Esophagus muscularis mucosa (tissue), 4 donors: ENCODE measurements around the gene CDHR3. TPM values are rescaled to one million over a fixed set of nuclear protein-coding genes. Genes with fewer than 3 reads are reported as not detected.

Source experiments
- DNase-seq: peaks from one replicate; pipeline ENCODE4 v3.0.0-alpha.2; 2017; ENCODE audit errors: extremely low spot score
- H3K27ac ChIP-seq, 4 donors: fragments of 200-600 bp; sonication (generic); replicated peaks in 1 of 4; 1 replicate in 3 of 4; 2 replicates in 1 of 4; pipeline ENCODE4 v1.5.1; 2016 to 2019; ENCODE audit warnings: mild to moderate bottlenecking in 1 of 4
- H3K27me3 ChIP-seq, 4 donors: fragments of 200-600 bp; sonication (generic); one replicate each; pipeline versions ENCODE4 v1.5.1 to v1.6.0; 2016 to 2019
- H3K36me3 ChIP-seq, 4 donors: fragments of 200-600 bp; sonication (generic); one replicate each; pipeline ENCODE4 v1.5.1; 2016 to 2019
- H3K4me1 ChIP-seq, 4 donors: fragments of 200-600 bp; sonication (generic); one replicate each; pipeline ENCODE4 v1.5.1; 2016 to 2019
- H3K4me3 ChIP-seq, 4 donors: fragments of 200-600 bp; sonication (generic); 1 replicate in 2 of 4; 2 replicates in 2 of 4; pipeline ENCODE4 v1.5.1; 2016 to 2019; ENCODE audit warnings: mild to moderate bottlenecking in 4 of 4, moderate library complexity in 1 of 4
- H3K9me3 ChIP-seq, 4 donors: fragments of 200-600 bp; sonication (generic); 1 replicate in 3 of 4; 2 replicates in 1 of 4; pipeline ENCODE4 v1.5.1; 2016 to 2019
- EP300 ChIP-seq: sonication (generic); formaldehyde crosslinking; IDR thresholded peaks from one replicate; pipeline ENCODE4 v1.6.1; 2017; ENCODE audit warnings: antibody characterized with exemption
- POLR2A ChIP-seq: fragments of 450-650 bp; IDR thresholded peaks from one replicate; pipeline ENCODE4 v1.6.1; 2017; ENCODE audit warnings: antibody characterized with exemption, moderate library complexity, mild to moderate bottlenecking, low read depth
- POLR2AphosphoS5 ChIP-seq, 2 donors: sonication (generic); formaldehyde crosslinking; IDR thresholded peaks; one replicate each; pipeline ENCODE4 v1.6.1; 2017; ENCODE audit warnings: antibody characterized with exemption in 2 of 2
- WGBS: methylation state at CpG from one replicate; pipeline ENCODE4 v1.1.5; 2018; 5-methylcytosine and 5-hydroxymethylcytosine counted together
- intact Hi-C: fragments of 100-400 bp; cut with DNase I; formaldehyde crosslinking; loops from one replicate; pipeline ENCODE4 v1.15.1; 2023
- total RNA-seq, 4 donors: library from RNA; depleted of rRNA; stranded (reverse); fragments of >200 nt; gene quantifications; one replicate each; pipeline versions ENCODE4 v1.1.0 to v1.2.1, GENCODE V29; 2016
- TF ChIP-seq, protein P1 (sequence below), 3 experiments: fragments of 200-600 bp in 2 of 3; fragments of 450-650 bp in 1 of 3; sonication (generic) in 2 of 3; IDR thresholded peaks; one replicate each; pipeline ENCODE4 v1.5.1; 2017 to 2019; ENCODE audit warnings: antibody characterized with exemption in 3 of 3, mild to moderate bottlenecking in 2 of 3, moderate library complexity in 1 of 3

CDHR3 gene
- total RNA-seq, 4 donors from 2014 or later: 7.8 to 41.1 (median 21.2) TPM

- WGBS: 92% methylated on average over 3 of the region's 3 CpGs
- DNase-seq: no peak
- Histone ChIP-seq H3K4me3 (no peak overlapping the region), H3K36me3 (no peaks in the 10 kb centered on the region), H3K27ac (peak overlapping the region; percentile 5 to 49 (median 32)), H3K4me1 (peaks cover 7 to 39% (median 31%) of the 10 kb centered on the region in 4 donors), H3K27me3 (no peaks in the 10 kb centered on the region), H3K9me3 (no peaks in the 10 kb centered on the region)
- TF ChIP-seq POLR2A (no peak), POLR2AphosphoS5 (IDR thresholded peaks at IDR 0.05) (no peak), EP300 (no peak)
- TF ChIP-seq, protein P1, sequence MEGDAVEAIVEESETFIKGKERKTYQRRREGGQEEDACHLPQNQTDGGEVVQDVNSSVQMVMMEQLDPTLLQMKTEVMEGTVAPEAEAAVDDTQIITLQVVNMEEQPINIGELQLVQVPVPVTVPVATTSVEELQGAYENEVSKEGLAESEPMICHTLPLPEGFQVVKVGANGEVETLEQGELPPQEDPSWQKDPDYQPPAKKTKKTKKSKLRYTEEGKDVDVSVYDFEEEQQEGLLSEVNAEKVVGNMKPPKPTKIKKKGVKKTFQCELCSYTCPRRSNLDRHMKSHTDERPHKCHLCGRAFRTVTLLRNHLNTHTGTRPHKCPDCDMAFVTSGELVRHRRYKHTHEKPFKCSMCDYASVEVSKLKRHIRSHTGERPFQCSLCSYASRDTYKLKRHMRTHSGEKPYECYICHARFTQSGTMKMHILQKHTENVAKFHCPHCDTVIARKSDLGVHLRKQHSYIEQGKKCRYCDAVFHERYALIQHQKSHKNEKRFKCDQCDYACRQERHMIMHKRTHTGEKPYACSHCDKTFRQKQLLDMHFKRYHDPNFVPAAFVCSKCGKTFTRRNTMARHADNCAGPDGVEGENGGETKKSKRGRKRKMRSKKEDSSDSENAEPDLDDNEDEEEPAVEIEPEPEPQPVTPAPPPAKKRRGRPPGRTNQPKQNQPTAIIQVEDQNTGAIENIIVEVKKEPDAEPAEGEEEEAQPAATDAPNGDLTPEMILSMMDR (IDR thresholded peaks at IDR 0.05): no peak
- intact Hi-C loops: no loop called here
Observed at GRCh38 chr7:106058928-106059324, 95.9 kb downstream of the CDHR3 start.

DNA sequence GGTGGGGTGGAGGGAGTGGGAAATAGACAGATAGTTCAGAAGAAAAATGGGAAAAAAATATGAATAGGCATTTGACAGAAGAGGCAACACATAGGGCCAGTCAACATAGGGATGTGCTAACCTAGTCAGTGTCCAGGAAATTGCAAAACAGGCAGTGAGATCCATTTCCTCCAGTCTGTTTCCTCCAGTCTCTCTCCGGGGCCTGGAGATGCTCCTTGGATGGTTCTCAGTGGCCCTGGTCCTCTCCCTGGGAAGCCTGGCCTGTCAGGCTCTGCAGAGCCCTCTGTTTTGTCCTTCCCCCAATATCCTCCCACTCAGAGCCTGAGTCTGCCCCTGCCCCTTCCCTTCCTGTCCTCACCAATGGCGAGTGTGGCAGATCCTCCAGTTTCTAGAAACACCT lies 96.5 kb downstream of the CDHR3 start:
- no peak overlapping the region for H3K4me3 ChIP-seq
- 88% methylated on average over 2 of the region's 2 CpGs for WGBS
- TF ChIP-seq POLR2A (no peak), POLR2AphosphoS5 (IDR thresholded peaks at IDR 0.05) (no peak), EP300 (no peak)
- TF ChIP-seq, protein P1 (IDR thresholded peaks at IDR 0.05): no peak
- DNase-seq: no peak
- no peaks in the 10 kb centered on the region for H3K27me3 ChIP-seq
- no peaks in the 10 kb centered on the region for H3K9me3 ChIP-seq
- H3K27ac ChIP-seq: no peak overlapping the region
- peaks cover 14 to 45% (median 37%) of the 10 kb centered on the region in 4 donors for H3K4me1 ChIP-seq
- intact Hi-C loops: no loop called here
- H3K36me3 ChIP-seq: no peaks in the 10 kb centered on the region

DNA sequence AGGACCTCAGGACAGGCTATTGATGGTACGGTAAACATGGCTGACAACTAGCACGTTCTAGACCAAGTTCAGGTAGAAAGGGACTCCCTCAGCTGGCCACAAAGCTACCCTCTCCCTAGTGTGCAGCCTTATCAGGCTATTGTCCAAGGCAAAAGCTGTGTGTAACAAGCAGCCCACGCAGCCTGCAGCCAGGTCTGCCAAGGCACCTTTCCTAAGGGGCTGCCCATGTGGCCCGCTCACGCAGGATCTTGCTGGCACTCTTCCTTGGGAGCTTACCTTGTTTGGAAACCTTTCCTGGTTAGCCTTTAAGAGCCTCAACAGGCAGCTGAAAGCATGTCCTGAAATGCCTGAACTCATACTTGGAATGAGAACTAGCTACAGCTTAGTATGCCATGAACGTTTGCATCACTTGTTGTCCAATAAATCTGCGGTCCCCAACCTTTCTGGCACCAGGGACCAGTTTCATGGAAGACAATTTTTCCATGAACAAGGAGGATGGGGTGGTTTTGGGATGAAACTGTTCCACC lies 97.4 kb downstream of the CDHR3 start:
- Histone ChIP-seq H3K27me3 (no peaks in the 10 kb centered on the region), H3K4me1 (peaks cover 22 to 54% (median 46%) of the 10 kb centered on the region in 4 donors), H3K36me3 (no peaks in the 10 kb centered on the region), H3K9me3 (no peaks in the 10 kb centered on the region), H3K4me3 (no peak overlapping the region), H3K27ac (no peak overlapping the region)
- TF ChIP-seq, protein P1 (IDR thresholded peaks at IDR 0.05): no peak
- TF ChIP-seq EP300 (no peak), POLR2A (no peak), POLR2AphosphoS5 (IDR thresholded peaks at IDR 0.05) (no peak)
- WGBS: 93% methylated on average over 5 of the region's 7 CpGs
- DNase-seq: no peak
- intact Hi-C loops: no loop called here

DNA sequence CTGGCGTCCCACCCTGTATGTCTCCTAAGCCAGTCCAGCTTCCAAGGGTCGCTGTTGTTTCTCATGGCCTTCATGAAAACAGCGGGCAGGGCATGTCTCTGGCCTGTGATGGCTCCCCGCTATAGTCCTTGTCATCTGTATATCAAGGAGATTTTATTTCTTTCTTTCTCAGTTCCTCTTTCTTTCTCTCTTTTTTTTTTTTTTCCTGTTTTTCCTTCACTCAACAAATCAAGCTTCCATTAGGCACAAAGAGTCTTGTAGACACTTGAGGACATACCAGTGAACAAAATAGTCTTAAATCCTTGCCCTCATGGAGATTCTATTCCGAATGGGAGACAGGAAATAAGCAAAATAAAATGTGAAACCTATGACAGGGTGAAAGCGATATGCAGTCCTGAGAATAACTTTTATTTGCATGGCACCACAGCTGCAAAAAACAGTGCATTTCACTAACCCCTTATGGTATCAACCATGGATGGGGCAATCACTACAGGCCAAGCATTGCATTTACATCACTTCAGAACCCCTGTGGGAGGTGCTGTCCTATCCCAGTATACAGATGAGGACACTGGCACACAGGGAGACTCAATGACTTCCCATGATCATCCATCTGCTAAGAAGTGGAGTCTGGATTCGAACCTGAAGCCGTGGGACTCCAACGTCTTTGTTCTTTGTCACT lies 98.4 kb downstream of the CDHR3 start:
- H3K4me1 ChIP-seq: peaks cover 29 to 64% (median 56%) of the 10 kb centered on the region in 4 donors
- no peak for DNase-seq
- TF ChIP-seq EP300 (no peak), POLR2A (no peak), POLR2AphosphoS5 (IDR thresholded peaks at IDR 0.05) (no peak)
- TF ChIP-seq, protein P1 (IDR thresholded peaks at IDR 0.05): no peak
- 98% methylated on average over 9 of the region's 9 CpGs for WGBS
- H3K9me3 ChIP-seq: no peaks in the 10 kb centered on the region
- no peak overlapping the region for H3K27ac ChIP-seq
- intact Hi-C loops: no loop called here
- no peak overlapping the region for H3K4me3 ChIP-seq
- no peaks in the 10 kb centered on the region for H3K27me3 ChIP-seq
- no peaks in the 10 kb centered on the region for H3K36me3 ChIP-seq
